C1 segment of cervical spinal cord (tissue), 14 donors: Measurements from ENCODE around the gene HDLBP.
"Not testable (repeated sequence)": the region's sequence is repeated elsewhere in the genome, so short reads cannot be mapped to it uniquely, and the experiment has no call there.

Experiments used
- DNase-seq, 14 donors: peaks; one replicate each; lab custom pipeline; 2025; lab: John Stamatoyannopoulos, UW

Gene HDLBP

DNA sequence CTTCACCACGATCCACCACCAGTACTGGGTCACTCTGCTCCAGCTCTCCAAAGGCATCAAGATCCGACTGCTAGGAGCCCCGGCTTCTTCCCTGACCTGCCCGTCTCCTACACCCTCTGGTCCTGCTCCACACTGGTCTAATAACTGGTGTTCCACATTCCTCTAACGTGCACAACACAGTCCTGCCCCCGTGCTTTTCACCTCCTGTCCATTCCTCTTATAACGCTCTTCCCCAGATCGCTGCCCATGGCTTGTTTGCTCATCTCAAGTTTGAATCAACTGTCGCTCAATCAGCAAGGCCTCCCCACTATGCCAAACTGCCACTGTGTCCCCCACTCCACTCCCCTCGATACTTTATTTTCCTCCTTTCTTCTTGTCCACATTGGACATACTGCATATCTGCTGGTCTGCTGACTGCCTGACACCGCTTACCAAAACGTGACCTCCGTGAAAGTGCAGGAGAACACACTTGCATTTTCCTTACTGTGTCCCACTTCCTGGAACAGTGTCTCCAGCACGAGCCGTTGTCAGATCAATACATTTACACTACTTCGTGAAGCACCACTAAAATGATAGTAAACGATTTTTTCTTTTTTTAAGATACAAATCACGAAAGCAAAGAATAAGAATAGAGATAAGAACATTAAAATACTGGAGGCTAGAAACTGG, 6.5 kb downstream of the HDLBP start:
- no peak for DNase-seq

DNA sequence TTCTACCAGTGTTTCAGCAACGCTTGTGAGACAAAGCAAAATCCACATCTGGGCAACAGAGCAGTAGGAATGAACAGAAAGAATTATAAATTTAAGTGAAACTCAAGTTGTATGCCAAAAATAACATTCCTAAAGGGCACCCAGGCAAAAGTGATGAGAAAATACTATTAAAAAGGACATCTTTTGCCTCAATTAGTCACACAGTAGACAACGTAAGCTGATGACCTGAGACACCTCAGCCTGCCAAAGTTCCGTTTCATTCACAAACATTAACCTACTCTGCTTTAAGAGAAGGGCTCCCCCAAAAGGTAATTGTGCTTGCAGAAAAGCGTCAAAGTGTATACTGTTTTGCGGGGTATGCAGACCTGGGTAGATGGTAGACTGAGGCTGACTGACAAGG, 7.2 kb downstream of the HDLBP start:
- DNase-seq: no peak

DNA sequence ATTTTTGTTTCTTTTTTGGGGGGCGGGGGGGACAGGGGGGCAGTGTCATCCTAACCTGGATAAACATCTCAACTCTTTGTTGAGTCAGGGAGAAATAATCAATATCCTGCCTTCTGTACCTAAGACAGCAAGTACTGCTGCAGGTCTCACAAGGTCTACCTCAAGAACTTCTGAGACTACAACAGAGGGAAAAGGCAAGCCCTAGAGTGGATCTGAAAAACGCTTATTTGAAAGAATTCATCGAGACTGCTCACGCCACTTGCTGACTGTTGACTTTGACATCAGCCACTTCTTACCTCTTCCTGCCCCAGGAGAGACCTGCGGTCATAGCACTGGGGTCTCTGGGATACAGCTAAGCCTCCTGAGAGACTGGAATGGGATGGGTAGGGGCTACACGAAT, 8.4 kb downstream of the HDLBP start:
- no peak for DNase-seq

DNA sequence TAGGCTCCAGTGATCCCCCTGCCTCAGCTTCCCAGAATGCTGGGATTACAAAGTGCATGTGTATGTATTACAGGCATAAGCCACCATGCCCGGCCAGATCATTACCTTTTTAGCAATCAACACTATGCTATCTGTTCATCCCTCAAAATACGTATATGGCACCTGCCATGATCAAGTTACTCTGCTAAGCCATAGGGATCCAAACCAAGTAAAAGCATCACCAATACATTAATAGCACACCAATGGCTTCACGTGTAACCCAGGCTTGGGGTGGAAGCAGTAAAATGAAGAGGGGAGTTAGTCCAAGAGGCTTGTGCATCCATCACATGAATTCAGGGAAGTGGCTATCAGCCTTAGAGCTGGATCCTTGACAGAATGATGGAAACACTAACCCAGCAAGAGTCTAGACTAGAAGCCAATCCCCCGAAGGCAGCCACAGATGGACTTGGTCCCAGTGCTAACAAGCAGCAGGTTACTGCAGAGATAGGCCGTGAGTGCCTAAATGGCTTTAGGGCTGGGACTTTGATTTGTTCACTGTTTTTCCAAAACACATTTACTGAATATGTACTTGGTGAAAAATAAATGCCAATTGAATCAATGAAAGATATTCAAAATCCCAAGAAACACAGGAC, 11.3 kb downstream of the HDLBP start:
- DNase-seq: no peak

DNA sequence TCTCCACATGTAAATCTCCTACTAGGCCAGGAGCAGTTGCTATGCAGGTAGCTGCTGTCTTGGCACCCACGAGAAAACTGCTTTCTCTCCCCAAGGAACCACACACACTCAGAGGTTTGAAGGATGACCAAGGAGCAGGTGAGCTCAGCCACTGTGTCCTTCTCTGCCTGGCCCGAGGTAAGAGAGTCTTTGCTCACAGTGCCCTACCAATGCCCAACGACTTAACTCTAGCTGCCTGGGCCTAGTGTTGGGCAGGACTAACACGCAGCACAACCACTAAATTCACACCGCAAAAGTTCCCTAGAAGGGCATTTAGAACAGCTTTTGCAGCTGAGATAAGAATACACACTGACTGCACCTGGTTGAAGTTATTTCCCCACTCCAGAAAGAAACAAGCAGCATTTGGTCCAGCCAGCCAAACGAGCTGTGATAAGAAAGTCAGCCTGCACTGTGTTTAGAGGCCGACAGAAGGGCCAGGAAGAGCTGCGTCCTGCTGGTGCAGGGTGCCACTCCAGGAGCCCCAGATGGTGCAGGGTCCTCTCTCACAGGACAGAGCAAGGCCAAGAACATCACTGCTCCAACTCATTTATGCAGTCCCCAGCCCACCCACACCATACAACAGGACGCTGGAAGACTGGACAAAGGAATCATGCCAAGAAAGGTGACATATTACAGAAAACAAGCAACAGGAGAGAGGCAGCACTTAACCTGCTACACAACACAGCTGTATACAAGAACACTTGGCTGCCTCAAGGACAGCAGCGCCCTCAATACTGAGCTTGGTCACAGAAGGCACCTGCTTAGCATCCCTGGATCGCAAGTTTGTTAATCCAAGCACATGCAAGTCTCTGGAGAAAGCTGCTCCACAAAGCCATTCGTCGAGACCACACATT, 12.5 kb downstream of the HDLBP start:
- DNase-seq: no peak

DNA sequence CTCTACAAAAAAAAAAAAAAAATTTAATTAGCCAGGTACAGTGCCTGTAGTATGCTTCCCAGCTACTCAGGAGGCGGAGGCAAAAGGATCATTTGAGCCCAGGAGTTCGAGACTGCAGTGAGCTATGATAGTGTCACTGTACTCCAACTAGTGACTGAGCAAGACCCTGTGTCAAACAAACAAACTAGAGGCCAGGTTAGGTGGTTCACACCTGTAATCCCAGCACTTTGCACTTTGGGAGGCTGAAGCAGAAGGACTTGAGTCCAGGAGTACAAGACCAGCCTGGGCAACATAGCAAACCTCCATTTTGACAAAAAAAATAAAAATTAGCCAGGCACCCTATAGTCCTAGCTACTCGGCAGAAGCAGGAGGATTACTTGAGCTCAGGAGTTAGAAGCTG, 13.4 kb downstream of the HDLBP start:
- DNase-seq: no peak

DNA sequence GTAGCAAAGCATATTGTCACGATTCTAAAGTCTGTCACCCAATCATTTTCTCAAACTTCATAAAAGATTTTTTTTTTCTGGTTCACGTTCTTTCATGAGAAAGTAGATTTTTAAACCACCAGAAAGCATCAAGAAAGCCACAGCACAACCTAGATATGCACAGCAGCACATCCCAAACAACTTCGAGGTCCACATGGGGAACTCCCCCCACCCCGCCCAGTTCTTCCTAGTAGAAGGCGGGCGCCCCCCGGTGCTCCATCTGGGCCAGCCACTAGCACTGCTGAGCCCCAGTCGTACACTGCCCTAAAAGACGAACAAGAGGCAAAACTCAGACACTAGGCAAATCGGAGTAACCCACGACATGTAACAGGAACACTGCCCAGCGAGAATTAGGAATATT, 15.5 kb downstream of the HDLBP start:
- no peak for DNase-seq

DNA sequence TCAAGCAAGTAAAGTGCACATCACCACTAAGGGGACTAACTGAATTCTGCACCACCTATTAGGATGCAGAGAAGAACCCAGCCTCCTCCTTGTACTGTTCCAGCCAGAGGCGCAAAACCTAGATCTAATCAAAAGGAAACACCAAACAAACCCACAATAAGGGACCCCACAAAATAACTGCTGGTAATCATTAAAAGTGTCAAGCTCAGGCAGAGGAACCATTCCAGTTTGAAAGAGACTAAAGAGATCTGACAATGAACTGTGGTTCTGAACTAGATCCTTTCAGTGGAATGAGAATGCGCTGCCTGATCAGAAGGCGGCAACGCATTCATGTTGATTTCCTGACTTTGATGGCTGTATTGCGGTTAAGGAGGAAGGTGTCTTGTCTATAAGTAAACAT, 16.8 kb downstream of the HDLBP start:
- DNase-seq: no peak

DNA sequence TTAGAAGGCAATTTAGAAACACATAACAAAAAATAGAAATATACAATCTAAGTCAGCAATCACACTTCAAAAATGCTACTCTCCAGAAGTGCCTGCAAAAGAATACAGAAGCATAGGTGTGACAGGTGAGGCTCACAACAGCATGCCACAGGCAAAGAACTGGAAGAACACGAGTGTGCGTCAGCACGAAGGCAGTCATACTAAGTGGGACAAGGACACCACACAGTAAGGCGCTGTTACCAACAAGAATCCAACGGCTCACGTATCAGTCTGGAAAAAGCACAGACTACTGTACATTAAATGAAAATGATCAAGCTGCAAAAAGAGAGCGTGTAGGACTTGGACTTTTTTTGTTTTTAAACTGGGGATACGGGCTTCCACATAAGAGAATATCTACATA, 18.7 kb downstream of the HDLBP start:
- no peak for DNase-seq

DNA sequence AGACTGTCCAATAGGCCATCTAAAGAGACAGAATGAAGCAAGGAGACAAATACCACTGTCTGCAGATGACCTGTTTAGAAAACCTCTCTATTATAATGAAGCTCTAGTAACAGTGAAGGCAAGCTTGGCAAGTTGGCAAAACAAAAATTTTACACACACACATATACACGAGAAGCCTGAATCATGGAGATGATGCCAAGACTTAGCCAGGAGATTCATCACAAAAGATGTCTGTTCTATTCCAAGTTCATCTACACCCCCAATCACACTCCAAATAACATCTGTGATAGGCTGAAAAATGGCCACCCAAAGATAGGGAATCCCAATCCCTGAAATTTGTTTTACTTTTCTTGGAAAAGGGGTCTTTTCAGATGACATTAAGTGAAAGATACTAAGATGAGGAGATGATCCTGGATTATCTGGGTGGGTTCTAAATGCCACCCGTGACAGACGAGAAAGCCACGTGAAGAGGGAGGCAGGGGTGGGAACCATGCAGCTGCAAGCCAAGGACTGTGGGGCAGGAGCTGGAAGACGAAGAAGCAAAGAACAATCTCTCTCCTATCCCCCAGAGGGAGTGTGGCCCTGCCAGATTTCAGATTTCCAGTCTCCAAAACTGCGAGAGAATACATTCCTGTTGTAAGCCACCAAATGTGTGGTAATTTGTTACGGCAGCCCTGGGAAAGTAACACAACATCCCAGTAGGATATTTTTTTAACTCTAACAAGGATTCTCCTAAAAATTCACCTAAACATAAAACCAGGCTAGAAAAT, 20.0 kb downstream of the HDLBP start:
- no peak for DNase-seq

DNA sequence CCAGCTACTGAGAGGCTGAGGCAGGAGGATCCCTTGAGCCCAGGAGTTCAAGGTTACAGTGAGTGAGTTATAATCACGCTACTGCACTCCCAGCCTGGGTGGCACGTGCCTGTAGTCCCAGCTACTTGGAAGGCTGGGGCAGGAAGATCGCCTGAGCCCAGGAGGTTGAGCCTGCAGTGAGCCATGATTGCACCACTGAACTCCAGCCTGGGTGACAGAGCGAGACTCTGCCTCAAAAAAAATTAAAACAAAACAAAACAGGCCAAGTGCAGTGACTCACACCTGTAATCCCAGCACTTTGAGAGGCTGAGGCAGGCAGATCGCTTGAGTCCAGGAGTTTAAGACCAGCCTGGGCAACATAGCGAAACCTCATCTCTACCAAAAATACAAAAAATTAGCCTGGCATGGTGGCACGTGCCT, 22.1 kb downstream of the HDLBP start:
- DNase-seq: not testable (repeated sequence)

DNA sequence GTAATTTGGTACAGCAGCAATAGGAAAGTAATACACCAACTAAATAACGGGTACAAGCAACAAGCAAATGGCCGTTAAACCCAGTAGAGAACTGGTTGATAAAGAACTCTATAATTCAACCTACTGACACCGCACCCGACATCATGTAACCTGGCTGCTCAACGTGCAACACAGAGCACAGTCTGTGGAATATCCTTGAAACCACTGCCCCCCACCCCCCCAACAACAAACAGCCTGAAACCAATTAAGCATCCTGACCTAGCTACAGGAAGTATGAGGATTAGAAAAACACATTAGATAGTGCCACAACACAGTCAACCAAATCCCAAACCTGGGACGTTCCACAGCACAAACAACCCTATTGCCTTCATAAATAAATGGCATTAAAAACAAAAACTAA, 23.5 kb downstream of the HDLBP start:
- DNase-seq: no peak

DNA sequence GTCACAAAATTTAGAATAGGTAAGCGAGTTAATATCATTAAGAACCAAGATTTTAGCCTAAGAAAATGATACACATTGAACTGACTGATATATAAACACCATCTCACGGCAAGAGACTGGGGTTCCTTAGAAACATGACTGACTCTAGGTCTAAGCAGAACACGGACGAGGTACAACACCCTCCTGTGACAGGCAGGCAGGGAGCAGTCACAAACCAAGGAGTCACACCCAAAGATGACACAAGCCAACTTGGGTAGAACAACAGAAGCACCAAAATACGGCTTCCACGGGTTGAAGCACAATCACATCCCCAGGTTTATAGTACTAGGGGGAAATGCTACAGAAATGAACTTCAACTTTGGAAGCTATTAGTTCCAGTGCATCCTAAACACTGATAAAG, 24.3 kb downstream of the HDLBP start:
- DNase-seq: no peak

DNA sequence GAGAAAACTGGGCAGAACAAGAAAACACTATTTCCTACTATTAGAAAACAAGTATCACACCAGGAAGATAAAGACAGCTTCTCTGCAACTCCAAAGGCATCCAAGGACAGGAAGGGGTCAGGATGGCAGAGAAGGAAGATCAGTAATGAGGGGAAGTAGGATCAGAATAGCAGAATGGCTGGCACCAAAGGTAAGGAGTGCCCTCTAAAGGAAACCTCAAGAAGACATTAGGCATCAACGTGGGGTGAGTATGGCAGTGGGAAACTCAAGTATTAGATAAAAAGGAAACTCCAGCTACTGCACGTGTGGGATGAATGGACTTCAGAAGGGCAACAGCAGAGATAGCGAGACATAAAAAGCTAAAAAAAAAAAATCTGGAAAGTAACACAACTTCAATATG, 25.9 kb downstream of the HDLBP start:
- no peak for DNase-seq

DNA sequence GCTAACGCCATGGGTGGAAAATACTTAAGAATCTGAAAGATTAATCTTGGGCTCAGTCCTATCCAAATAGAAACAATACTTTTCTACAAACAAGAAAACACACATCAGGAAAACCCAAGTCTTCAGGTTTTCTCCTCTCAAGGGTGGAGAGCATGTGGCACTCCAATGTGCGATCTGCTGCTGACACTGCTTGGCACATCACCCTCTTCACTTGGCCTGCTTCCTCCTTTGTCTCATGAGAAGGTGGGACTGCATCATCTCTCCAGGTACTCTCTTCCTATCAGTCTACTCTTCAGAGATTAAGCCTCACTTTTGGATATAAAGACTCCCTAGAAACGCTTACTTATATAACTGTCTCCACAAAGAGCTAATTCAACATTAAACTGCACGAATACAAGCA, 26.4 kb downstream of the HDLBP start:
- DNase-seq: no peak

DNA sequence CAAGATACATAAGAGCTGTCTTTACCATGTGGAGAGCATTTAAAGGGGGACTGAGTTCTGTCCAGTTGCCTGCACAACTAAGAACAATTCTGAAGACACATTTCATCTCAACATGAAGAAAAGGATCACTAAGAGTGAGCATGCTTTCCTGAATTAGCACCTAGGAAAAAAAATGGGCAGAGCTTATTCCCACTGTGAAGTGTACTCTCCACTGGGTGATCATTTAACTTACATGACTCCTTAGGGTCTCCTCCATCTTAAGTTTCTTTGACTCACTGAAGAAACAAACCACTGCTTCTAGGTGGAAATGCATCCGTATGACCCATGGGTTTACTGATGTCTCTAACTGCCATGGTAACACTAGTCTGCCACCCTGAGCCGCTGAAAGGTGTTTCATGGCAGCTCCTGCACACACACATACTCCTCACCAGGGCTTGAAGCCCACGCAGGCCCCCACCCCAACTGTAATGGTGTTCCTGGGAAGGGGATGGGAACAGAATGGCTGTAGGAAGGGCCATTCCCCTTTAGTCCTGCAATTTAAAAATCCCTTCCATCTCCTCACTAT, 27.1 kb downstream of the HDLBP start:
- no peak for DNase-seq

DNA sequence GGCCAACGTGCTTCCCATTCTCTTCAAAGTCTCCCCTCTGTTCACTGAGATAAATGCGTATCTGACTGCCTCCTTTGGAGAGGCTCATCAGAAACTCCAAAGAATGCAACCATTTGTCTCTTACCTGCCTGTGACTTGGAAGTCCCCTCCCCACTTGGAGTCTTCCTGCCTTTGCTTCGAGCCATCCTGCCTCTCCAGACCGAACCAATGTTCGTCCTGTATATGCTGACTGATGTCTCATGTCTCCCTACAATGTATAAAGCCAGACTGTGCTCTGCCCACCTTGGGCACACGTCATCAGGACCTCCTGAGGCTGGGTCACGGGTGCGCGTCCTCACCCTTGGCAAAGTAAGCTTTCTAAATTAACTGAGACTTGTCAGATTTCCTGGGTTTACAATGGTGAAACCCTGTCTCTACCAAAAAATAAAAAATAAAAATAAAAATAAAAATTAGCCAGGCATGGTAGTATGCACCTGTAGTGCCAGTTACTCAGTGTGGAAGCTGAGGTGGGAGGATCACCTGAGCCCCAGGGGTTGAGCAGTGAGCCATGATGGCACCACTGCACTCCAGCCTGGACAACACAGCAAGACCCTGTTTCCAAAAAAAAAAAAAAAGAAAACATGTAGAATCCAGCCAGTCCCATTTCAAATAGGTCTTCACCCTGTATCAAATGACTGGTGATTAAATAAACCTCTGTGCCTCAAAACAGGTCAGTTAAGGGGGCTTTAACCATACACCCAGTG, 29.0 kb downstream of the HDLBP start:
- no peak for DNase-seq

DNA sequence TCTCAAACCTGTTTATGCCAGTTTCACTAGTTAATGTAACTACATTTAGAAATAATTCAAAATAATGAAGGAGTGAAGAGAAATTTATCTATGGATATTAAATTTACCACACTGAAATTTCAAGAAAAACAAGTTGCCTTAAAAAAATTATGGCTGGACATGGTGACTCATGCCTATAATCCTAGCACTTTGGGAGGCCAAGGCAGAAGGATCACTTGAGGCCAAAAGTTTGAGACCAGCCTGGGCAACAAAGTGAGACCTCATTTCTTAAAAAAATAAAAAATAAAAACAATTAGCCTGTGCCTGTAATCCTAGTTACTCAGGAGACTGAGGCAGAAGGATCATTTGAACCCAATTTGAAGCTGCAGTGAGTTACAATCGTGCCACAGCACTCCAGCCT, 29.9 kb downstream of the HDLBP start:
- no peak for DNase-seq

DNA sequence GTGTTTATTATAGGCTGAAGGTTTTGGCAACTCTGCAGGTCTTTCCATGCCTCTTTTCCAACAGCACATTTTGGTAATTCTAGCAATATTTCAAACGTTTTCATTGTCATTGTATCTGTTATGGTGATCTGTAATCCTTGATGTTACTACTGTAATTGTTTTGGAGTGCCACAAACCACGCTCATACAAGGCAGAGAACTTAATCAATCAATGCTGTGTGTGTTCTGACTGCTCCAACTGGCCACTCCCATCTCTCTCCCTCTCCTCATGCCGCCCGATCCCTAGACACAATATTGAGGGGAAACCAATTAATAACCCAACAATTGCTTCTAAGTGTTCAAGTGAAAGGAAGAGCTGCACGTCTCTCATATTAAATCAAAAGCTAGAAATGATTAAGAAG, 32.9 kb downstream of the HDLBP start:
- DNase-seq: no peak

DNA sequence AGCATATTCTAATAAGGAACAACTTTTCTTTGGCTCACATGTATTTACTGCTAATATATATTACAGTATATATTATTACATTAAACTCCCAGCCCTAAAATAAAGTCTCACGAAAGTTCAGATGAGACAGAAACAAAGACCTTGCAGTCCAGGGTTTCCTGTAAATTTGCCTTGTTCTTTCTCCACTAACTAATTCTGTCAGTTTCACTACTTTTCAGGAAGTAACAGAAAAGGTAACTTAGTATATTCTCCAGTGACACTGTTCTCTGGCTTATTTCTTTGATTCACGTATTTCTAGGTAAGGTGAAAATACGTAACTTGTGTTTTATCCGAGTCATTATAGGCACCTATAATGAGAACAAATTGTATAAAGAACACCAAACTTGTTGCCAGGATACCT, 35.2 kb downstream of the HDLBP start:
- DNase-seq: no peak

DNA sequence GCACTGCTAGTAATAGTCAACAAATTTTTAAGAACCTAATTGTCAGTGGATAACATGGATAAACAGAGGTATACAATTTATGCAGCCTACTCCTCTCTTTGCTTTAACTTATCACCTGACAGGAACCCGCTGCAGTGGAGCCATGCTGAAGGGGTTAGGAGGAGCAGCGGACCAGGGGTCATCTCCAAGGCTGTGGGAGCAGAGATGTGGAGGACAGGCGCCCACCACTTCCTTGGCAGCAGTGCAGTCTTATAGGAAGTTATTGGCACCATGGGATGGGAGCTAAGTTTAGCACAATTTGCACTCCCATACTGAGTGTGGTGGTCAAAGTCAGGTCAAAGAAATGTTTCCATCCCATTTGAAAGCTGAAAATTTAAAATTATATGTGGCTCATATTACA, 35.6 kb downstream of the HDLBP start:
- DNase-seq: no peak
